CD4-positive, alpha-beta T cell treated with Interleukin-1 beta for 1 hour (primary cell): ENCODE measurements around the gene MRPS10.
A peak's percentile ranks its signal among the peaks of the same experiment; 100 is the strongest.

Experiments used
- DNase-seq, 2 donors: peaks; one replicate each; pipeline ENCODE4 v3.0.0-alpha.2; 2020 to 2022

Gene MRPS10

DNA sequence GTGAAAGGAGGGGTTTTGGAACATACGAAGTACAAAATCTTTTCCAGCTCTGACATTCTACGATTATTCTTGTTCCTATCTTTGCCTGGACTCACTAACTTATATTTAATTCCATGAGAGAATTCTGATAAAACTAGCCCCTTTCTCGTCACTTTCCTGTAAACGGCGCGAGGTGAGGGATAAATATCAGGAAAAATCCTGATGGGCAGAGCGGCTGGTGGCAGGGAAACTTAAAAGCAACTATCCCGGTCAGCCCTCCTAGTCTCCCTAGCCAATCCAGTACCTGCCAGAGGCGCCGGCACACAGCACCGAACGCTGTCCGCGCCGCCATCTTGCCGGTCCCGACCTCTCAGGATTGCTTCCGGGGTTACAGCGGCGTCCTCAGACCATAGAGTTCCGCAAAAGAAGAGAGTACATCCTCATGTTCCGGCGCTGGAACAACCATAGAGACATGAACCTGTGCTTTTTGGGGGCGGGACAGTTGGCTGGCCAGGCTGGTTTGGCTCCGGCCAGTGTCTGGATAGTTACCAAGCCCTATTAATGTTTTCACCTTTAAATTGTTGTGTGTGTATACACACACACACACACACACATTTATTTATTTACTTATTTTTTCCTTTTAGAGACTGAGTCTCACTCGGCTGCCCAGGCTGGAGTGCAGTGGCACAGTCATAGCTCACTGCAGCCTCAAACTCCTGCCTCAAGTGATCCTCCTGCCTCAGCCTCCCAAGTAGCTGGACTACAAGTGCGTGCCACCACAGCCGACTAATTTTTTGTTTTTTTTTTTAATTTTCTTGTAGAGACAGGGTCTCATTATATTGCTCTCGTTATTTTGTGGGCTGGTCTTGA, at the start of gene MRPS10:
Gene MRPS10 (minus strand): TSS at position 343 of the 849 bp plus-strand sequence. CDS start 12 bp downstream, at position 331.
- DNase-seq: peak; percentile 92 to 93

GRCh38 chr6:42266538-42266937, 48.9 kb upstream of the MRPS10 start:
- DNase-seq: no peak

DNA sequence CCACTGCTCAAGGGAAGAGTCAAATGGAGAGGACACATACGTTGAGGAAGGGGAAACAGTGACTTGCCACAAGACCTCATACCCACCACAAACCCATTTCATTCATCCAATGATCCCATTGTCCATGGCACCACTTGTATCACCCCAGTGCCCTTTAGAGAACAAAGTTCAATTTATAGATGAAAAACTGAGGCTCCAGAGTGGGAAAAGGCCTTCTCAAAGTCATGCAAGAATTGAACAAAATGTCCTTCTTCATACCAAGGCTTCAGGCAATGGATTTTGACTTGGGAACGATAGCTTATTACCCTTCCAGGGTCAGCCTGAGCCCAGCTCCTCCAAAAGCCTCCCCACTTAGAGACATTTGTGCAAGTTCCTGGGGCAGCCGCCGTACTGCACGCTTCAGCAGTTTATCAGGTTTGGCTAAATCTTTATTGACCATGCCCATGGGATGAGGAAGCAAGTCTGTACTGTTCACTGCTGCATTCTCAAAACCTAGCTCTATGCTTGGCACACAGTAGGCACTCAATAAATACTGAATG, 47.3 kb upstream of the MRPS10 start:
- no peak for DNase-seq

- no peak for DNase-seq
Measured at GRCh38 chr6:42264162-42264851, 46.6 kb upstream of the MRPS10 start.

DNA sequence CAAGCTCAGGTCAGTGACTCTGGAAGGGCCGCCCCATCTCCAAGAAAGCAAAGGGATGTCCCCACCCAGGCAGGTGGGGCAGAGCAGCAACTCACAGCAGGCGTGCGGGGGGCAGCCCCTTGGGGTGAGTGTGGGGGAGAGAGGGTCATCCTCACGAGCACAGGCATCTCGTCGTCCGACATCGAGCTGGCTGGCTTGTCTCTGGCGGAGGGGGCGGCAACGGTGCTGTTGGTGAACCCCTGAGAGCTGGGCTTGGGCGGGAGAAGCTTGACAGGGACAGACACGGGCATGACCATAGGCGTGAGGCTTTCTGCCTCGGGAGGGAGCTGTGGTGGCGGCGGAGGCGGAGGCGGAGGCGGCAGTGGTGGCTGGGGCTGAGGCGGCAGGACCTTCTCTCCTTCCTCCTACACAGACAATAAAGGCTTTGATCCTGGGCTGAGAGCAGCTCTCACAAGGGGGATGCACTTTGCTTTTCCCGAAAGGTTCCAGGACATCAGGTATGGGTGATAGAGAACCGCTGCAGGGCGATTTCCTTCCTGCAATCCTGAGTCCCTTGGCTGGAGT, 45.6 kb upstream of the MRPS10 start:
- DNase-seq: no peak

- peak; percentile 20 to 40 for DNase-seq
Measured at GRCh38 chr6:42260972-42261371, 43.3 kb upstream of the MRPS10 start.

- no peak for DNase-seq
Measured at GRCh38 chr6:42260396-42260888, 42.8 kb upstream of the MRPS10 start.

GRCh38 chr6:42259841-42260395, 42.3 kb upstream of the MRPS10 start:
- no peak for DNase-seq

DNA sequence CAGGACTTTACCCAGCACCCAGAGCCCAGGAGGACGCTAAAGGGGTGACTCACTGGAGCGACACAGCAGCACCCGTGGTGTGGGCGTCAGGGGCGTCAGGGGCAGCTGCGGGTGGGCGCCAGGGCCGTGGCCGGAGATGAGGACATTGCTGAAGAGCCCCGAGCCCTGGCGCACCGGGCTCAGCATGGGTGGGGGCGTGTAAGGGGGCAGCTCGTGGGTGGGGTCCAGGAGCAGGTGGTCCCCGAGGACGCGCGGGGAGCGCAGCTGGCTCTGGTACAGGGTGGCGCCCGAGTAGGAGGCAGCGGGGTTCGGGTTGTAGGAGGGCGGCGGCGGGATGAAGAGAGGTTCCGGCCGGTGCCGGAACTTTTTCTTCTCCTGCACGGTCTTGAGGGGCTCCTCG, 41.6 kb upstream of the MRPS10 start:
- no peak for DNase-seq

GRCh38 chr6:42257614-42258013, 40.0 kb upstream of the MRPS10 start:
- DNase-seq: no peak

DNA sequence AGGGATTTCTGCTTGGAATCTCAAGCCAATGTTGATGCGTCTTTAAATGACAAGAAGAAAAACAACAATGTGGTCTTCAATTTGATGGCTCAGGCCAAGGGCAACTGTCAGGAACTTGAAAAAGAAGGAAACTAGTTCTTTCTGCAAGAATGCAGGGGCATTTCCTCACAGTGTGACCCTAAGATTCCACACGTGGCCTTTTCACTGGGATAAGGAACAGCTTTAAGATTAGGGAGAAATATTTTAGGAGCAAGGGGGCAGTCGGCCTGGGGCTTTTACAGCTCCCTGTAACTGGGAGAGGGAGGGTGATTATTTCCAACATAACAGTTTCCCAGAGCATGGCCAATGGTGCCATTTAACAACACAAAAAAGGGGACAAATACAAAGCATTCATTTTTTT, 39.4 kb upstream of the MRPS10 start:
- DNase-seq: no peak

GRCh38 chr6:42255050-42255449, 37.4 kb upstream of the MRPS10 start:
- no peak for DNase-seq

GRCh38 chr6:42254505-42254904, 36.8 kb upstream of the MRPS10 start:
- no peak for DNase-seq

DNA sequence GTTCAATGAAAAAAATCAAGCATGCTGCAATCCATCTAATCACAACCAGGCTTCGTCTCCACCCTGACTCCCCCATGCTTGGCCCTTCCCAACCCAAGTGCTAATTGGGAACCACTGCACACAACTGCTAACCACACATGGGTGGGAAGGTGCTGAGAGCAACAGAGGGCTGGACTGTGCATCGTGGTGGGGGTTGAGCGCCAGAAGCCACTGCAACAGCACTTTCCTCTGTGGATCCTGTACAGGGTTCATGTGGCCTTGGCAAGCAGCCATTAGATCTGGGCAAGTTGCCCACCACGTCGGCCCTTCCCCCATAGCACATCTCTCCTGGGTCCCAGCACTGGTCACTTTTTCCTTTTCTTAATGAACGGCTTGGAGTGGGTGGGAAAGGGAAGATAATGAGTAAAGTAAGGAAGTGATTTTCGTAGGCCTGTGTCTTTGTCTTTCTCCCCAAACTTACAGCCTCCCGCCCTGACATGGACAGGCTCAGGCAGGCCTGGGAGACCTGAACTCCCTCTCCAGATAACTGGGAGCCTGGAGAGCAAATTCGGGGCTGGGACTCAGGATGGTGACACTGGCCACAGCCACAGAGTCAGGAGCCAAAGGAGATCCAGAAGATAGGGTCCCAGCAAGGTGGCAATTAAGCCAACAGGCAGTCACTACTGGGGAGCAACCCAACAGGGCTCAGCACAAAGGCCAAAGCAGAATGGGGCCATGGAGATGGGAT, 34.4 kb upstream of the MRPS10 start:
- DNase-seq: no peak

GRCh38 chr6:42251500-42251899, 33.8 kb upstream of the MRPS10 start:
- DNase-seq: no peak

DNA sequence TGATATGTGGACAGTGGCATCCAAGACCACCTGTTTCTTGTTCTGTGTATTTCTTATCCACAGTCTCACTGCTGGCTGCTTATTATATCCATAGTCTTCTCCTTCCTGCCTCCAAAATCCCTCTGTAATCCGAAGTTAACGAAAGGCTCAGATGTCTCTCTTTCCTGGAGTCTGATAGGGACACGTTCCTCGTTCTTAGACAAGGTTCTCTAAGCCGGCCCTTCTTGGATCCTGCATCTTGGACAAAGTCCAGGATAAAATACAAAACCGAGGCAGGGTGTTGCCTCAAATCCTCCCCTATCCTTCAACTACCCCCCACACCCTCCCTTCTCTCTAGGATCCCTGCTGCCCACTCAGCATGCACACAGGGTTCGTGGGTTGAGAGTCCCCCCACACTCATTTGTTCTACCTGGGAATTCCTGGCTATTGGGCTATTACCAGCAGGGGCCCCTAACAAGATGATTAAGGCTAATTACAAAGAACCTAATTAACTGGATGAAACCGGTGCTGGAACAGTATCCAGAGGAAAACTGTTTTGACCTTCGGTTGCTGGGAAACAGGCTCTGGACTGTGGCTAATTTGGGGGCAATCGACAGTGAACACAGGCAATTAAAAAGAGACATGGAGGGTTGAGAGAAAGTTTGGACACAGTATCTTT, 32.7 kb upstream of the MRPS10 start:
- DNase-seq: no peak

- DNase-seq: no peak
Measured at GRCh38 chr6:42249279-42249678, 31.6 kb upstream of the MRPS10 start.

- DNase-seq: no peak
Measured at GRCh38 chr6:42243046-42243445, 25.4 kb upstream of the MRPS10 start.

DNA sequence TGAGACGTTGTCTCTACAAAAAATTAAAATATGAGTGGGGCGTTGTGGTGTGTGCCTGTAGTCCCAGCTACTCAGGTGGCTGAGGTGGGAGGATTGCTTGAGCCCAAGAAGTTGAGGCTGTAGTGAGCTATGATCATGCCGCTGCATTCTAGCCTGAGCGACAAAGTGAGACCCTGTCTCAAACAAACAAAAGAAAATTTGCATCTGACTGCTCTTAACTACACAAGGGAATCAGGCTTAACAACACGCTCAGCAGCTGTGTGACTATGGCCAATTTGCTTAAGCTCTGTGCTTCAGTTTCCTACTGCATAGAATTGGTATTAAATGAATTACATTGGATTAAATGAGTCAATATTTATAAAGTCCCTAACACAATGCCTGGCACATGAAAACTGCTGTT, 24.3 kb upstream of the MRPS10 start:
- DNase-seq: no peak

DNA sequence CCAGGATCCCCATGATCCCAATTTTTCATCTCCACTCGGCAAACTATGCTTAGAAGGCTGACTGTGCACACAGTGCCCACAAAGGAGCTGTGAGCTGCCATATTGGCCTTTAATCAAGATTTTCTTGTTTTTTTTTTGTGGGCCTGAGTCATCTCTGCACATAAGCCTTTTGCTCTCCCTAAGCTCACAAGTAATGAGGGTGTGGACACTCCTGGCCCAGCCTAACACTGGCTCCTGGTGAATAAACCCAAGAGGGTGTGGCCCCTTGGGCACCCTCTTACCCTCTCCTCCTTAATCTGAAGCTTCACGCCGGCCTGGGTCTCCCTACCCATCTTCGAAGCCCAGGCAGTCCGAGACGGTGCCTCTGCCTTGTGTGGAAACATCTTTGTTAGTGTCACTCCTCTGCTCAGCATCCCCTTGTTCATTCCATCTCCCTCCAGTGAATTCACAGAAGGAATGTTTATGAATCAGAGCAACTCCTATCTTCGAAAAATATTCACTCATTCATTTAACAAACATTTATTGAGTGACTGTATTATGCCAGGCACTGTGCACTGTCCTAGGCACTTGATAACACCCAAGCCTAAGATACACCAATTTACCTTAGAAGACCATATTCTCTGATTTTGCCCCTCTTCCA, 22.2 kb upstream of the MRPS10 start:
- no peak for DNase-seq

GRCh38 chr6:42239333-42239732, 21.7 kb upstream of the MRPS10 start:
- DNase-seq: no peak
